ENCODE results near the gene DBR1.

DBR1 gene

DNA sequence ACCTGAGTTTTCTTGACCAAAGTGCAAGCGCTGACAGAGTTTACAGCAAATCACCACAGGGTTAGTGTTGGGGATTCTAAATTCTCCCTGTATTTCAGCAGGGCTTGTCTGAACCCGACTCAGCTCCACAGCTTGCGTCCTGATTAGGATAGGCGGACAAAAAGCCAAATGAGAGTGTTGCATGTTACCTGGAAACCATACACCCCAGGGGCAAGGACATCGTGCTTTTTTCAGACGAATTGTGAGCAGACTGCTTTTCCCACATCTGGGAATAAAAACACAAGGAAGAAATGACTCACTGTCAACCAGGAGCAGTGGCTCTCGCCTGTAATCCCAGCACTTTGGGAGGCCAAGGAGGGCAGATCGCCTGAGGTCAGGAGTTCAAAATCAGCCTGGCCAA lies 62.4 kb downstream of the DBR1 start:
- no peak for TF ChIP-seq EZH2 (IDR thresholded peaks at IDR 0.05; ENCODE audit: borderline replicate concordance, low read depth, low read length, severe bottlenecking)
- TF ChIP-seq, protein P1, sequence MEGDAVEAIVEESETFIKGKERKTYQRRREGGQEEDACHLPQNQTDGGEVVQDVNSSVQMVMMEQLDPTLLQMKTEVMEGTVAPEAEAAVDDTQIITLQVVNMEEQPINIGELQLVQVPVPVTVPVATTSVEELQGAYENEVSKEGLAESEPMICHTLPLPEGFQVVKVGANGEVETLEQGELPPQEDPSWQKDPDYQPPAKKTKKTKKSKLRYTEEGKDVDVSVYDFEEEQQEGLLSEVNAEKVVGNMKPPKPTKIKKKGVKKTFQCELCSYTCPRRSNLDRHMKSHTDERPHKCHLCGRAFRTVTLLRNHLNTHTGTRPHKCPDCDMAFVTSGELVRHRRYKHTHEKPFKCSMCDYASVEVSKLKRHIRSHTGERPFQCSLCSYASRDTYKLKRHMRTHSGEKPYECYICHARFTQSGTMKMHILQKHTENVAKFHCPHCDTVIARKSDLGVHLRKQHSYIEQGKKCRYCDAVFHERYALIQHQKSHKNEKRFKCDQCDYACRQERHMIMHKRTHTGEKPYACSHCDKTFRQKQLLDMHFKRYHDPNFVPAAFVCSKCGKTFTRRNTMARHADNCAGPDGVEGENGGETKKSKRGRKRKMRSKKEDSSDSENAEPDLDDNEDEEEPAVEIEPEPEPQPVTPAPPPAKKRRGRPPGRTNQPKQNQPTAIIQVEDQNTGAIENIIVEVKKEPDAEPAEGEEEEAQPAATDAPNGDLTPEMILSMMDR (IDR thresholded peaks at IDR 0.05; ENCODE audit: borderline replicate concordance, extremely low read depth, low read length, poor library complexity, severe bottlenecking): no peak
- no peaks in the 10 kb centered on the region for H3K79me2 ChIP-seq (ENCODE audit: insufficient read depth, low read length)
- H3K4me2 ChIP-seq (ENCODE audit: insufficient read depth, low read length): no peak overlapping the region
- ATAC-seq (ENCODE audit: insufficient read depth, low read depth) (no peak), DNase-seq (no peak)
- H3K9me3 ChIP-seq (ENCODE audit: insufficient read depth, low read length, severe bottlenecking): no peaks in the 10 kb centered on the region
- peaks cover 7% of the 10 kb centered on the region for H3K27me3 ChIP-seq (ENCODE audit: insufficient read depth, low read length, poor library complexity)
- no peaks in the 10 kb centered on the region for H4K20me1 ChIP-seq (ENCODE audit: insufficient read depth, low read length)
- H3K4me3 ChIP-seq (ENCODE audit: low read depth in 1 of 2, low read length in 2 of 2): no peak overlapping the region
- H3K36me3 ChIP-seq (ENCODE audit: insufficient read depth, low read length): no peaks in the 10 kb centered on the region
- H3K27ac ChIP-seq (ENCODE audit: low read length): no peak overlapping the region
- no peak overlapping the region for H2AFZ ChIP-seq (ENCODE audit: low read depth, low read length)
- H3K9ac ChIP-seq (ENCODE audit: low read depth, low read length): no peak overlapping the region
- H3K4me1 ChIP-seq (ENCODE audit: insufficient read depth, low read length): no peaks in the 10 kb centered on the region

Measured in DND-41 (cell line).